GM18502 (cell line): ENCODE results near the gene FITM1.

Experiments
- ATAC-seq: cut with Tn5 transposase; IDR thresholded peaks from one replicate; pipeline ENCODE4 v1.9.1; 2021; ENCODE audit warnings: mild to moderate bottlenecking; ENCODE audit not compliant: unreplicated experiment, poor library complexity

Gene FITM1, protein sequence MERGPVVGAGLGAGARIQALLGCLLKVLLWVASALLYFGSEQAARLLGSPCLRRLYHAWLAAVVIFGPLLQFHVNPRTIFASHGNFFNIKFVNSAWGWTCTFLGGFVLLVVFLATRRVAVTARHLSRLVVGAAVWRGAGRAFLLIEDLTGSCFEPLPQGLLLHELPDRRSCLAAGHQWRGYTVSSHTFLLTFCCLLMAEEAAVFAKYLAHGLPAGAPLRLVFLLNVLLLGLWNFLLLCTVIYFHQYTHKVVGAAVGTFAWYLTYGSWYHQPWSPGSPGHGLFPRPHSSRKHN

DNA sequence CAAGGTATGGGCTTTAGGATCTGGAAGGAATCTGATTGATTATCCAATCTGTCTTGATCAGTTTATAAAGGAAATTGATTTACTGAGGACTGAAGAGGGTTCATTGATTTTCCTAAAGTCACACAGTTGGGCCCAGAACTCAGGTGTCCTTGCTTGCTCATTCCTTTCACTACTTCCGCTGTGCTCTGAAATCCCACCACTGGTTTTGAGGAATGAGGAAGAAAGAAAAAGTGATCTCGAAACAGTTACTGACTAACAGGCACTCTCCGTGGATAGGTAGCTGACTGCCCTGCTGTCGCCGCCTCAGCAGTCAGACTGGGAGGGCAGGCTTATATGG lies at the start of gene FITM1:
TSS of gene FITM1 (plus strand) at position 280 of the 337 bp plus-strand sequence. CDS start 905 bp downstream, outside the sequence.
- ATAC-seq, result no peak

DNA sequence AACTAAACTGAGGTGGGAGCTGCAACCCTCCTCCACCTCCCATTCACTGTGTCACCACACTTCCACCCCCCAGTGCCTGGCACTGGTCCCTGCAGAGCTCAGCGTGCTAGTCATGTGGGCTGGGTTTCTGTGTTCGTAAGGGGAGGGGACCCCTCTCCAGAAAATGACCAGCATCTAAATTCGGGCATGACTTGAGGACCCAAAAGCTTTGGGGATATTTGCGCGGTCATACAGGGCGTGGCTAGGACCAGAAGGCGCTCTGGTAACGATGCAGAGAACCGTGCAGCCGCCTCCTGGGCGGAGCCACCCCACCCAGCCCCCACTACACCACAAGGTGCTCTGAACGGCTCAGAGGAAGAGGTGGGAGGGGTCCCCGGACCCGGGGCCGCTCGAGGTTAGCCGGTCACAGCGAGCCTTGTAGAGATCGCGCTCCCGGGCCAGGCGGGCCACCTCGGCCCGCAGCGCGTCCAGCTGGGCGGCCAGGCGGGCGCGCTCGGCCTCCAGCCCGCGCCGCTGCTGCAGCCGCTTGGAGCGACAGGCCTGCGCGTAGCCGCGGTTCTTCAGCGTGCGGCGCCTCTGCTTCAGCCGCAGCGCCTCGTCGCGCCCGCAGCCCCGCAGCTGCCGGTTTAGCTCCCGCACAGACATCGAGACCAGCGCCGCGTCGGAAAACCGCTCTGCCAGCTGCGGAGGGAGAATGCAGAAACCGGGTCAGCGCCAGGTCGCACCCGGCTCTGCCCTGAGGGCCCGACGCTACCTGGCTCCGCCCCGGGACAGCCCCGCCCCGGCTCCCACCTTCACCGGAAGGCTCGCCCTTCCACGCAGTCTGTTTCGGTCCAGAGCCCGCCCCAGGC lies 49.3 kb upstream of the FITM1 start:
- ATAC-seq, result peak; percentile 96

DNA sequence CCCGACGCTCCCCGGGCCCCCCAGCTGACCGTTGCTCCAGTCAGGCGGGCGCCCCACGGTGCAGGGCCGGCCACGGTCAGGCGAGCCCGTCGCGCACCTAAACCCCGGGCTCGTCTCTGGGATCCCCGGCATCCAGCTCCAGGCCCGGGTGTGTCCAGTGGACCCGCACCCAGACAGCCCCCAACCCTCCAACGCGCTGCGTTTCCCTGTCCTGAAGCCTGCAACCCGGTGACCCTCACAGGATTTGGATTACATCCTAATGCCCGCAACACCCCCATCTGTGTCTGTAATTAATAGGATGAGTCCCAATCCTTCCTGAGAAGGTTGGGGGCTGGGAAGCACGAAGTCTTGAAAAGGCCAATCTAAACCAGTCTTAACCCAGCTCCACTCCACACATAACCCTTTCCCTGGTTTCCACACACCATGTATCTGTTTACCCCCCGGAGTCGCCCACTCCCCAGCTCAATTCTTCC lies 48.7 kb upstream of the FITM1 start:
- ATAC-seq, result no peak

DNA sequence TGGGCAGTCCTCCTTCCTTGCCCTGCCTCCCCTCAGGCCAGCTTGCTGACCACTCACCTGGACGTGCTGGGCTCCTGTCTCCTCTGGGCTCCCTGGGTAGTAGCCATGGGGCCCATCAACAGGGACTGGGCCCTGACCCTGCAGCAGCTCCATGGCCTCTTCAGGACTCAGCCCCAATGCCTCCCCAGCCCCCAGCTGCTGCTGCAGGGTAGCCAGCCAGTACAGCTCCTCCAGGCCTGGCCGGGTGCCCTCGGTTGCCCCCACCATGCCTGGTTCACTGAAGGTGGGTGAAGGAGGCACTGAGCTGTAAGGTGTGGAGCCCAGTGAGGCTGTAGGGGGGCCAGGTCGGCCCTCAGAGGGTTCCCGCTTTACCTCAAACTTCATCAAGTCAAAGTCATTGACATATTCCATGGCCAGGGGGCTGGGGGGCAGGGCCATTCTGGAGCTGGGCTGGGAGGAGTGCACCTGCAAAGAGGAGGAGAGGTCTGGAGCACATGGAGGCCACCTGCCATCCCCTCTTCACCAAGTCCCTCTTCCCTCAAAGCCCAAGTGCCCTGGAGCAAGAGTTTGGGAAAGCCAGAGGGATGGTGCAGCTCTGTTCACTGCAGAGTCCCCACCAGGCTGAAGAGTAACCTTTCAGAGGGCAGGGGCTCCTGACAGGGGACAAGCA lies 47.9 kb upstream of the FITM1 start:
- ATAC-seq, result no peak

DNA sequence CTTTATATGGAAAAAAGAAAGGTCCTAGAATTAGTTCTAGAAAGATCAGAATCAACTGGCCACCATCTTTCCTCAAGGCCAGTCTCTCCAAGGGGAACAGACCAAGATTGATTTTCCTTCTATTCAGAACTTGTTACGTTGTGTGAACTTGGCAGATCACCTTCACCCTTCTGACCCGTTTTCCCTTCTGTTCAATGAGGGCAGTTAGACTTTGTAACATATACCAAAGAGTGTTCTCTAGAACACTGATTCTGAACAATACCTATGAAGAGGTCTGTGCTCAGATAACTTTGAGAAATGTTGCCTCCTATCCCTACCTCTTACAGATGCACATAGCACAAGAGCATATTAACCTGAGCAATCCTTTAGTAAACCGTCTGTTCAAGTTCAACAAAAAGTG lies 47.0 kb upstream of the FITM1 start:
- ATAC-seq, result no peak

- no peak for ATAC-seq
Measured at GRCh38 chr14:24084440-24084839, 46.0 kb upstream of the FITM1 start.

- no peak for ATAC-seq
Measured at GRCh38 chr14:24085215-24085614, 45.2 kb upstream of the FITM1 start.

- ATAC-seq, result no peak
Measured at GRCh38 chr14:24086193-24086955, 44.1 kb upstream of the FITM1 start.

DNA sequence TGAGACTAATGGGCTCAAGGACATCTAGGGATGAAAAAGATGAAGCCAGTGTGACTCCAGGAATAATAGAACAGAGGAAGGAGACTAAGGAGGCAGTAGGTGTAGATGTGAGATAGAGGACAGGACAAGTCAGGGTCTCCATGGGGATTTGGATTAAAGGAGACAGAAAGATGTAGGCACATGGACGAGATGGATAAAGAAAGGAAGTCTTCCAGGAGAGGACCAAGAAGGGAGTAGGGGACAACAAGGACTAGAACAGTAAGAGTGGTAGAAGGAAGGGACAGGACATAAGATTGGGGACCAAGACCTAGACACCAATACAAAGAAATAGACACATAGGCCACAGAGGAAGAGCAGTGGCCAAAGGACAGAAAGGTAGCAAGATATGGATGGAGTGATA lies 43.5 kb upstream of the FITM1 start:
- no peak for ATAC-seq

- ATAC-seq, result no peak
Measured at GRCh38 chr14:24088095-24088494, 42.4 kb upstream of the FITM1 start.

DNA sequence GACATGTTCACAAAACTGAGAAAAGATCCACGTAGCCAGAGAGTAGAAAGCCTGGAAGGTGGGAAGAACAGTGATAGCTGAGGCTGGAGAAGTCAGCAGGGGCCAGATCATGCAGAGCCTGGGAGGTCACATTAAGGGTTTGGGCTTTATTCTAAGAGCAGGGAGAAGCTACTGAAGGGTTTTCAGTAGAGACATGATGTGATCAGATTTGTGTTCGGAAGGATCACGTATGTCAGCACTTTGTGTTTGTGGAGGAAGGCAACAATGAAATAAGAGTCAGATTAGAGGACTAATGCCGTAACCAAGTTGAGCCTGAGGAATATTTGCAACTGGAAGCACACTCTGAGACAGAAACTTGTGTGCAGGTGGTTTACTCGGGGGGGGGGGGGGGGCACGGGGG lies 40.6 kb upstream of the FITM1 start:
- ATAC-seq, result no peak

DNA sequence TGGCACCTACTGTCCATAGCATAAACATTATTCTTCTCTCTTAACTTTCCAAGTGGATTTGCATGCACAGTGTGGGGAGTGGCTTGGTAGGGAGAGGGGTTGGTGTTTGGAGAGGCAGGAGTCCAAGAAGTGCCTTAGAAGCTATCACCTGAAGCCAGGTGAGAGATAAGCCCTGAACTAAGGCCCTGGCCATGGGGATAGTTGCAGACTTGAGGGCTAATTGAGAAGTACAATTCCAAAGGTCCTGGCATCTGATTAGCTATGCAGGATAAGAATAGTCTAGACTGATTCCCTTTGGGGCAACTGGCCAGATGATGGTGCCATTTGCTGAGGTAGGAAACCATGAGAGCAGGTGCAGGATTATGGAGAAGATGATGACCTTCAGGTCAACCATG lies 38.4 kb upstream of the FITM1 start:
- no peak for ATAC-seq

GRCh38 chr14:24092505-24093206 lies 37.8 kb upstream of the FITM1 start:
- ATAC-seq, result no peak

GRCh38 chr14:24093207-24093900 lies 37.1 kb upstream of the FITM1 start:
- no peak for ATAC-seq

- peak; percentile 47 for ATAC-seq
Measured at GRCh38 chr14:24093901-24094840, 36.3 kb upstream of the FITM1 start, which contains the start of gene PCK2. PCK2 (plus strand) TSS chr14:24094311; CDS start chr14:24094406, 95 bp downstream.

DNA sequence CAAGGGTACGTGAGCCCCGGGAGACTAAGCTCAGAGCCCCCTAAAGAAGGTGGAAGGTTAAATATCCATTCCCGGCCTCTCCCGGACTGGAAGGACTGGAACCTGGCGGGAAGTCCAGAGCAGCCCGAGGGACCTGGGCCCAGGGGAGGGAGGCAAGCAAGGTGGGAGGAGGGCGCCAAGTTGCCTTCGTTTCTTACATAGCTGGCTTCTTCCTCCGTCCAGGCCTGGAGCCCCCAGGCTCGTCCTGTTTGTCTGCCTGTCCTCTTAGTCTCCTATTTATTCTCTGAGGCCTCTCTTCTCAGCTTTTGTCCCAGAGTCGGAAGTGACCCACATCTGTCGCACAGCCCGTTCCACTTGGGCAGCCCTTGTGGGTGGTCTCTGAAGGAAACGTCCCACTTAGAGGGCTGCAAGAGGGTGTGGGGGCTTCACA lies 35.6 kb upstream of the FITM1 start:
- ATAC-seq, result peak; percentile 0

GRCh38 chr14:24095271-24096068 lies 35.0 kb upstream of the FITM1 start:
- ATAC-seq, result peak; percentile 71
